Measurements from ENCODE around the gene STK11. TPM values are rescaled to one million over a fixed set of nuclear protein-coding genes. Genes with fewer than 3 reads are reported as not detected.

STK11 gene
- total and polyA plus RNA-seq, 2 donors (not counting 3 experiments of a cell fraction or from before 2014, with no cell fraction given), result 39.4 to 75.4 TPM

- BruUV-seq (replicated peaks), result no TSS peak
- H4K20me1 ChIP-seq (replicated peaks; ENCODE audit: control insufficient read depth, extremely low read depth, insufficient read depth, low read length), result no peaks in the 10 kb centered on the region
- ChIA-PET POLR2A (no interaction called here), CTCF (interaction anchor here (0.9 kb wide), 1 partner anchor 10 kb away, joined by 4 read pairs; no protein-coding TSS in a partner anchor)
- peaks cover 32% of the 10 kb centered on the region for H3K79me2 ChIP-seq (ENCODE audit: control insufficient read depth, insufficient read depth, low read length)
- TF ChIP-seq POLR2A (IDR thresholded peaks at IDR 0.05; ENCODE audit: low read depth, low read length) (peak; percentile 95), MAX (IDR thresholded peaks at IDR 0.05; ENCODE audit: insufficient read depth, insufficient read length) (no peak), POLR2AphosphoS5 (IDR thresholded peaks at IDR 0.05; ENCODE audit: insufficient read depth, low read depth, low read length) (peak; percentile 98), JUN (IDR thresholded peaks at IDR 0.05; ENCODE audit: borderline replicate concordance, insufficient read depth, insufficient read length, low read depth) (no peak), EZH2 (IDR thresholded peaks at IDR 0.05; ENCODE audit: borderline replicate concordance, low read depth, low read length, severe bottlenecking) (no peak), GATA2 (IDR thresholded peaks at IDR 0.05; ENCODE audit: insufficient read depth, insufficient read length, low read depth, low read length) (no peak), MYC (IDR thresholded peaks at IDR 0.05; ENCODE audit: low read depth, low read length) (no peak)
- peaks cover 12% of the 10 kb centered on the region for H3K4me1 ChIP-seq (ENCODE audit: control insufficient read depth, extremely low read depth, insufficient read depth, low read length)
- no peaks in the 10 kb centered on the region for H3K9me3 ChIP-seq (replicated peaks; ENCODE audit: control insufficient read depth, insufficient read depth, low read length)
- peak within 1 kb of the TSS; percentile 42 for H3K27ac ChIP-seq (ENCODE audit: insufficient read depth, low read depth, low read length)
- FAIRE-seq, result peak; percentile 92
- H3K27me3 ChIP-seq (ENCODE audit: control insufficient read depth in 2 of 2, insufficient read depth in 2 of 2, low read length in 2 of 2), result no peaks in the 10 kb centered on the region
- intact Hi-C loops (cut with micrococcal nuclease), result loop anchor here (2.0 kb wide), 2 partner anchors 43 to 51 kb away; no protein-coding TSS in a partner anchor
- H2AFZ ChIP-seq (ENCODE audit: low read depth, low read length), result peak within 1 kb of the TSS; percentile 37
- no peaks in the 10 kb centered on the region for H3K36me3 ChIP-seq (ENCODE audit: control insufficient read depth in 2 of 2, extremely low read depth in 1 of 2, insufficient read depth in 2 of 2, low read length in 2 of 2)
- H3K9me1 ChIP-seq (replicated peaks; ENCODE audit: control insufficient read depth, extremely low read depth, insufficient read depth, low read length), result no peaks in the 10 kb centered on the region
- peak within 1 kb of the TSS; percentile 68 to 95 (median 73) for H3K4me3 ChIP-seq (replicated peaks in 1 of 3; ENCODE audit: insufficient read depth in 1 of 3, low read depth in 1 of 3, low read length in 3 of 3)
- dilution Hi-C loops (cut with MboI; ENCODE audit: extremely low pct_ligation_motif_present, low sequenced_read_pairs), result no loop called here
- DNase-seq (ENCODE audit: low read depth, low spot score), result peak; percentile 89
- peak within 1 kb of the TSS; percentile 72 for H3K9ac ChIP-seq (replicated peaks; ENCODE audit: extremely low read depth, insufficient read depth, low read length)
- peak within 1 kb of the TSS; percentile 68 for H3K4me2 ChIP-seq (ENCODE audit: insufficient read depth, low read length)
These were observed 31.5 kb upstream of the STK11 start, which contains the start of gene SBNO2 for GRCh38 chr19:1173845-1174809. SBNO2 (minus strand) TSS chr19:1174268; CDS start chr19:1154276, 19,992 bp downstream.
